Measurements from ENCODE around the gene CD8A. TPM values are rescaled to one million over a fixed set of nuclear protein-coding genes. Genes with fewer than 3 reads are reported as not detected.

The CD8A gene
- total RNA-seq, 1 donor from 2014 or later: 5.5 TPM

- peak in 1 of 2 donors; percentile 13 for ATAC-seq
- TF ChIP-seq CTCF (IDR thresholded peaks at IDR 0.05): no peak
- no peak for DNase-seq
- Histone ChIP-seq H3K4me1 (peaks cover 25% of the 10 kb centered on the region), H3K9me3 (no peaks in the 10 kb centered on the region), H3K4me3 (no peak overlapping the region), H3K27me3 (ENCODE audit: low read depth) (peaks cover 39% of the 10 kb centered on the region), H3K36me3 (no peaks in the 10 kb centered on the region), H3K27ac (no peak overlapping the region)
- intact Hi-C loops (cut with DNase I): no loop called here
Measured at GRCh38 chr2:86786001-86786536, 4.6 kb downstream of the CD8A start.

- Histone ChIP-seq H3K4me3 (no peak overlapping the region), H3K36me3 (no peaks in the 10 kb centered on the region), H3K4me1 (peaks cover 19% of the 10 kb centered on the region), H3K27ac (no peak overlapping the region), H3K27me3 (ENCODE audit: low read depth) (peaks cover 32% of the 10 kb centered on the region), H3K9me3 (no peaks in the 10 kb centered on the region)
- DNase-seq (no peak), ATAC-seq (peak; percentile 20 to 49)
- no peak for TF ChIP-seq CTCF (IDR thresholded peaks at IDR 0.05)
- intact Hi-C loops (cut with DNase I): no loop called here
Measured at GRCh38 chr2:86785456-86785855, 5.3 kb downstream of the CD8A start.

DNA sequence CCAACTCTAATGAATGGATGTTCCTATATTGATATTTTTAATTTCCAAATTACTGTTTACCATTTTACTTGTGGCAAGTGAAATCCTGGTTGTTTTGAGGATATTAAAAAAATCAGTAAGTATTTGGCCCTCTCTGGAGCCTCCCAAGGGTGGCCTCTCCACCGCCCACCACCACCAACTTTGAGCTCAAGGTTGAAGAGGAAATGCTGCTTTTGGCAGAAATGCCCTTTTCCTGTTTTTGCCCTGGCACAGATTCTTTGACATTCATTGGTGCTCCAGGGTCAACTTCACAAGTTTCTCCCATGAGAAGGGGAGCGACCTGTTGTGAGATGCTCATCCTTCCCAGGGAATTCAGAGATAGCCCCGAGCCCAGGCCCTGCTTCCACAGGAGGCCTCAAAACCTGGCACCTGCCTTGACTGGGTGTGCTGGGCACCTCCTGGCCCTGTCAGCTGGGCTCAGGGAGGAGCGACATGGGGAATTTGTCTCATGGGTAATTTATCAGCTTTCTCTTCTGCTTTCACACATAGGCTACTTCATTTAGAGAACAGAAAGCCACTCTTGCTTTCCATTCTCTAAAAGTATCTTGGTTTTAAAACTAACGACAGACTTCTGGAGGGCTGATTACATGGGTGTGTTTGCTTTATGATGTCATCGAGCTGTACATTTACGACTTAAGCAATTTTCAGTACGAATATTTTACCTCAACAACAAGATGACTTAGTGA lies 6.9 kb downstream of the CD8A start:
- H3K9me3 ChIP-seq: no peaks in the 10 kb centered on the region
- ATAC-seq (no peak), DNase-seq (no peak)
- peaks cover 16% of the 10 kb centered on the region for H3K27me3 ChIP-seq (ENCODE audit: low read depth)
- intact Hi-C loops (cut with DNase I): no loop called here
- TF ChIP-seq CTCF (IDR thresholded peaks at IDR 0.05): no peak
- peaks cover 2% of the 10 kb centered on the region for H3K4me1 ChIP-seq
- no peaks in the 10 kb centered on the region for H3K36me3 ChIP-seq
- H3K4me3 ChIP-seq: no peak overlapping the region
- no peak overlapping the region for H3K27ac ChIP-seq

- Histone ChIP-seq H3K4me1 (no peaks in the 10 kb centered on the region), H3K36me3 (no peaks in the 10 kb centered on the region), H3K27ac (no peak overlapping the region), H3K4me3 (no peak overlapping the region), H3K9me3 (no peaks in the 10 kb centered on the region), H3K27me3 (ENCODE audit: low read depth) (peaks cover 10% of the 10 kb centered on the region)
- intact Hi-C loops (cut with DNase I): no loop called here
- no peak for TF ChIP-seq CTCF (IDR thresholded peaks at IDR 0.05)
- DNase-seq (no peak), ATAC-seq (peak; percentile 46 to 54)
Measured at GRCh38 chr2:86782748-86783147, 8.0 kb downstream of the CD8A start.

DNA sequence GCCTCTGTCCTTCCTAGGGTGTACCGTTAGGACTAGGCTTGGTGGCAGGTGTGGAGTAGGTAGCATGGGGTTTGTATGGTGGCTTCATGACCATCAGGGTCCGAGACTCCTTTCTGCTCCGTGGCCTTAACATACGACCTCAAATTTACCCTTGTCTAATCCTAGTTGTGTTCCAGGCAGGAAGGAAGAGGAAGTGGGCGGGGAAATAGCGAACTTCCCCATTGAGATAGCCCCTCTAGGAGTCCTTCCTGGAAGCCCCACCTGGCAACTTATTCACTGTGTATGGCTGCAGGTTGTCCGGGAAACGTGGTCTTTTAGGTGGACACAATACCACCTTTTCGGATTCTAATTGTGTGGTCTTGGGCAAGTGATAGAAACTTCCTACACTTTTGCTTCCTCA lies 9.3 kb downstream of the CD8A start:
- no peak for TF ChIP-seq CTCF (IDR thresholded peaks at IDR 0.05)
- ATAC-seq: no peak
- intact Hi-C loops (cut with DNase I): no loop called here

More for the DNA sequence above, 9.3 kb downstream of the CD8A start:
- Histone ChIP-seq H3K4me1 (no peaks in the 10 kb centered on the region), H3K27ac (no peak overlapping the region), H3K36me3 (no peaks in the 10 kb centered on the region), H3K27me3 (ENCODE audit: low read depth) (peaks cover 3% of the 10 kb centered on the region), H3K9me3 (no peaks in the 10 kb centered on the region), H3K4me3 (no peak overlapping the region)
- no peak for DNase-seq

Data from lower lobe of right lung (tissue), 2 donors.